ENCODE results near the gene ARMC5.
"Not testable (repeated sequence)": the region's sequence is repeated elsewhere in the genome, so short reads cannot be mapped to it uniquely, and the experiment has no call there.

- not testable (repeated sequence) for TF ChIP-seq POLR2AphosphoS5 (IDR thresholded peaks at IDR 0.05; ENCODE audit: borderline replicate concordance, low read depth, low read length); EZH2 (IDR thresholded peaks at IDR 0.05); FOXP2 (optimal IDR thresholded peaks at IDR 0.05; ENCODE audit: control extremely low read depth, extremely low read length, insufficient read depth)
These were observed 20.3 kb upstream of the ARMC5 start for GRCh38 chr16:31439023-31439422.

Data from SK-N-MC (cell line).